K562 (cell line): ENCODE data around the gene RNF6. TPM values are rescaled to one million over a fixed set of nuclear protein-coding genes. Genes with fewer than 3 reads are reported as not detected.

ENCODE experiments used
- BRD9 ChIP-seq: fragments of 450-650 bp; IDR thresholded peaks from 2 replicates; pipeline ENCODE4 v1.6.1; 2018; ENCODE audit warnings: low read depth; ENCODE audit not compliant: partially characterized antibody
- C11orf30 ChIP-seq: fragments of 450-650 bp; IDR thresholded peaks from 2 replicates; pipeline ENCODE4 v1.6.1; 2016; ENCODE audit warnings: low read depth, mild to moderate bottlenecking
- CBFA2T3 ChIP-seq: fragments of 450-650 bp; IDR thresholded peaks from 2 replicates; pipeline ENCODE4 v1.6.1; 2017
- ILK ChIP-seq: fragments of 450-650 bp; IDR thresholded peaks from 2 replicates; pipeline ENCODE4 v1.6.1; 2016; ENCODE audit warnings: missing genetic modification characterization, low read depth, mild to moderate bottlenecking, missing compliant biosample characterization, moderate library complexity, borderline replicate concordance
- MYC ChIP-seq, 2 experiments: fragments of 250-450 bp in 1 of 2; sonication (Bioruptor Pico) in 1 of 2; IDR thresholded peaks; 2 replicates each; pipeline versions ENCODE4 v1.5.1 to v1.6.1; 2012 to 2021; ENCODE audit warnings: low read depth in 2 of 2, borderline replicate concordance in 1 of 2, improper control_type of control experiment in 1 of 2, low read length in 1 of 2, mild to moderate bottlenecking in 1 of 2, moderate library complexity in 1 of 2
- NFE2L1 ChIP-seq: fragments of 450-650 bp; IDR thresholded peaks from 2 replicates; pipeline ENCODE4 v1.6.1; 2016; ENCODE audit warnings: missing genetic modification characterization, low read depth, mild to moderate bottlenecking, missing compliant biosample characterization, moderate library complexity, borderline replicate concordance
- NR2C1 ChIP-seq, 2 experiments: fragments of 450-650 bp; IDR thresholded peaks; 2 replicates each; pipeline ENCODE4 v1.6.1; 2017; ENCODE audit warnings: mild to moderate bottlenecking in 2 of 2, antibody characterized with exemption in 1 of 2, inconsistent platforms in 1 of 2, missing compliant biosample characterization in 1 of 2, missing genetic modification characterization in 1 of 2
- PHF20 ChIP-seq: fragments of 450-650 bp; IDR thresholded peaks from 2 replicates; pipeline ENCODE4 v1.6.1; 2018; ENCODE audit not compliant: partially characterized antibody
- polyA plus RNA-seq, 8 experiments: library from polyadenylated mRNA; depleted of rRNA in 4 of 8; stranded (reverse) in 5 of 8; unstranded in 3 of 8; fragments of >200 nt; fragmentation: Nextera tagmentation in 2 of 8; fragmentation: Illumina TruSeq in 1 of 8; extraction: Ambion mirVana in 2 of 8; extraction: Trizol in 1 of 8; gene quantifications; 2 replicates each; pipeline versions ENCODE4 v1.2.1 to v1.2.3, GENCODE V29; 2011 to 2014; ENCODE audit warnings: inconsistent platforms in 1 of 8, missing spikeins in 1 of 8
- total RNA-seq, 7 experiments: library from RNA; depleted of rRNA in 6 of 7; stranded (reverse); fragments of >200 nt in 6 of 7; fragmentation: Illumina TruSeq in 2 of 7; extraction: Trizol in 2 of 7; gene quantifications; 2 replicates each; pipeline versions ENCODE4 v1.2.1 to v1.2.3, GENCODE V29; 2011 to 2021; ENCODE audit warnings: low replicate concordance in 1 of 7
- TF ChIP-seq, protein P1 (sequence below): fragments of 450-650 bp; IDR thresholded peaks from 2 replicates; pipeline ENCODE4 v1.6.1; 2016; ENCODE audit warnings: mild to moderate bottlenecking, moderate library complexity
- TF ChIP-seq, protein P2 (sequence below): IDR thresholded peaks from 2 replicates; pipeline ENCODE4 v1.6.1; 2014; ENCODE audit warnings: antibody characterized with exemption
- TF ChIP-seq, protein P3 (sequence below), 2 experiments: IDR thresholded peaks in 1 of 2; conservative IDR thresholded peaks in 1 of 2; 2 replicates each; pipeline ENCODE4 v1.6.1; 2016; ENCODE audit warnings: low read depth in 2 of 2, mild to moderate bottlenecking in 1 of 2, missing compliant biosample characterization in 1 of 2, missing genetic modification characterization in 1 of 2, moderate library complexity in 1 of 2

RNF6 gene
- total and polyA plus RNA-seq, 9 of the 15 experiments (the other 6 are each of a cell fraction or from before 2014, with no cell fraction given) = 12.0 to 31.4 (median 22.3) TPM

DNA sequence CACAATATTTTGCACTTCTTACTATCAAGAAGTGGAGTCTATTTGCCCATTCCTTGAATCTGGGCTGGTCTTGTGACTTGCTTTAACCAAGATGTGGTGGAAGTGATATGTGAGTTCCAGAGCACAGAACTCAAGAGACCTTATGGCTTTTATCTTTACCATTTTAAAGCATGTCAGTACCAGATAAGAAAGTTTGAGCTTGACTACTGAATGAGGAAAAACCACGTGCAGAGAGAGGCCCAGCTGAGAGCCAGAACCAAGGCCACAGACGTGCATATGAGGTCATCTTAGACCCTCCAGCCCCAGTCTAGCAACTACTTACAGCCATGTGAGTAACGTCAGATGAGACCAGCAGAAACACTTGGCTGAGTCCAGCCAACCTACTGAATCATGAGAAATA is 25.5 kb upstream of the RNF6 start (continued):
- TF ChIP-seq, protein P1, sequence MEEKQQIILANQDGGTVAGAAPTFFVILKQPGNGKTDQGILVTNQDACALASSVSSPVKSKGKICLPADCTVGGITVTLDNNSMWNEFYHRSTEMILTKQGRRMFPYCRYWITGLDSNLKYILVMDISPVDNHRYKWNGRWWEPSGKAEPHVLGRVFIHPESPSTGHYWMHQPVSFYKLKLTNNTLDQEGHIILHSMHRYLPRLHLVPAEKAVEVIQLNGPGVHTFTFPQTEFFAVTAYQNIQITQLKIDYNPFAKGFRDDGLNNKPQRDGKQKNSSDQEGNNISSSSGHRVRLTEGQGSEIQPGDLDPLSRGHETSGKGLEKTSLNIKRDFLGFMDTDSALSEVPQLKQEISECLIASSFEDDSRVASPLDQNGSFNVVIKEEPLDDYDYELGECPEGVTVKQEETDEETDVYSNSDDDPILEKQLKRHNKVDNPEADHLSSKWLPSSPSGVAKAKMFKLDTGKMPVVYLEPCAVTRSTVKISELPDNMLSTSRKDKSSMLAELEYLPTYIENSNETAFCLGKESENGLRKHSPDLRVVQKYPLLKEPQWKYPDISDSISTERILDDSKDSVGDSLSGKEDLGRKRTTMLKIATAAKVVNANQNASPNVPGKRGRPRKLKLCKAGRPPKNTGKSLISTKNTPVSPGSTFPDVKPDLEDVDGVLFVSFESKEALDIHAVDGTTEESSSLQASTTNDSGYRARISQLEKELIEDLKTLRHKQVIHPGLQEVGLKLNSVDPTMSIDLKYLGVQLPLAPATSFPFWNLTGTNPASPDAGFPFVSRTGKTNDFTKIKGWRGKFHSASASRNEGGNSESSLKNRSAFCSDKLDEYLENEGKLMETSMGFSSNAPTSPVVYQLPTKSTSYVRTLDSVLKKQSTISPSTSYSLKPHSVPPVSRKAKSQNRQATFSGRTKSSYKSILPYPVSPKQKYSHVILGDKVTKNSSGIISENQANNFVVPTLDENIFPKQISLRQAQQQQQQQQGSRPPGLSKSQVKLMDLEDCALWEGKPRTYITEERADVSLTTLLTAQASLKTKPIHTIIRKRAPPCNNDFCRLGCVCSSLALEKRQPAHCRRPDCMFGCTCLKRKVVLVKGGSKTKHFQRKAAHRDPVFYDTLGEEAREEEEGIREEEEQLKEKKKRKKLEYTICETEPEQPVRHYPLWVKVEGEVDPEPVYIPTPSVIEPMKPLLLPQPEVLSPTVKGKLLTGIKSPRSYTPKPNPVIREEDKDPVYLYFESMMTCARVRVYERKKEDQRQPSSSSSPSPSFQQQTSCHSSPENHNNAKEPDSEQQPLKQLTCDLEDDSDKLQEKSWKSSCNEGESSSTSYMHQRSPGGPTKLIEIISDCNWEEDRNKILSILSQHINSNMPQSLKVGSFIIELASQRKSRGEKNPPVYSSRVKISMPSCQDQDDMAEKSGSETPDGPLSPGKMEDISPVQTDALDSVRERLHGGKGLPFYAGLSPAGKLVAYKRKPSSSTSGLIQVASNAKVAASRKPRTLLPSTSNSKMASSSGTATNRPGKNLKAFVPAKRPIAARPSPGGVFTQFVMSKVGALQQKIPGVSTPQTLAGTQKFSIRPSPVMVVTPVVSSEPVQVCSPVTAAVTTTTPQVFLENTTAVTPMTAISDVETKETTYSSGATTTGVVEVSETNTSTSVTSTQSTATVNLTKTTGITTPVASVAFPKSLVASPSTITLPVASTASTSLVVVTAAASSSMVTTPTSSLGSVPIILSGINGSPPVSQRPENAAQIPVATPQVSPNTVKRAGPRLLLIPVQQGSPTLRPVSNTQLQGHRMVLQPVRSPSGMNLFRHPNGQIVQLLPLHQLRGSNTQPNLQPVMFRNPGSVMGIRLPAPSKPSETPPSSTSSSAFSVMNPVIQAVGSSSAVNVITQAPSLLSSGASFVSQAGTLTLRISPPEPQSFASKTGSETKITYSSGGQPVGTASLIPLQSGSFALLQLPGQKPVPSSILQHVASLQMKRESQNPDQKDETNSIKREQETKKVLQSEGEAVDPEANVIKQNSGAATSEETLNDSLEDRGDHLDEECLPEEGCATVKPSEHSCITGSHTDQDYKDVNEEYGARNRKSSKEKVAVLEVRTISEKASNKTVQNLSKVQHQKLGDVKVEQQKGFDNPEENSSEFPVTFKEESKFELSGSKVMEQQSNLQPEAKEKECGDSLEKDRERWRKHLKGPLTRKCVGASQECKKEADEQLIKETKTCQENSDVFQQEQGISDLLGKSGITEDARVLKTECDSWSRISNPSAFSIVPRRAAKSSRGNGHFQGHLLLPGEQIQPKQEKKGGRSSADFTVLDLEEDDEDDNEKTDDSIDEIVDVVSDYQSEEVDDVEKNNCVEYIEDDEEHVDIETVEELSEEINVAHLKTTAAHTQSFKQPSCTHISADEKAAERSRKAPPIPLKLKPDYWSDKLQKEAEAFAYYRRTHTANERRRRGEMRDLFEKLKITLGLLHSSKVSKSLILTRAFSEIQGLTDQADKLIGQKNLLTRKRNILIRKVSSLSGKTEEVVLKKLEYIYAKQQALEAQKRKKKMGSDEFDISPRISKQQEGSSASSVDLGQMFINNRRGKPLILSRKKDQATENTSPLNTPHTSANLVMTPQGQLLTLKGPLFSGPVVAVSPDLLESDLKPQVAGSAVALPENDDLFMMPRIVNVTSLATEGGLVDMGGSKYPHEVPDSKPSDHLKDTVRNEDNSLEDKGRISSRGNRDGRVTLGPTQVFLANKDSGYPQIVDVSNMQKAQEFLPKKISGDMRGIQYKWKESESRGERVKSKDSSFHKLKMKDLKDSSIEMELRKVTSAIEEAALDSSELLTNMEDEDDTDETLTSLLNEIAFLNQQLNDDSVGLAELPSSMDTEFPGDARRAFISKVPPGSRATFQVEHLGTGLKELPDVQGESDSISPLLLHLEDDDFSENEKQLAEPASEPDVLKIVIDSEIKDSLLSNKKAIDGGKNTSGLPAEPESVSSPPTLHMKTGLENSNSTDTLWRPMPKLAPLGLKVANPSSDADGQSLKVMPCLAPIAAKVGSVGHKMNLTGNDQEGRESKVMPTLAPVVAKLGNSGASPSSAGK = peak; percentile 76
- TF ChIP-seq PHF20 (no peak), BRD9 (no peak), CBFA2T3 (peak; percentile 95), NFE2L1 (tag) (no peak), NR2C1 (IDR thresholded peaks at IDR 0.05) (no peak), NR2C1 (tag; IDR thresholded peaks at IDR 0.05) (0 out of 2 replicates have a peak, but pooled peaks have one; percentile 22), C11orf30 (no peak), MYC (IDR thresholded peaks at IDR 0.05; ENCODE audit: low read depth, low read length) (peak; percentile 90), MYC (CRISPR knock-in tag; IDR thresholded peaks at IDR 0.05; ENCODE audit: borderline replicate concordance, low read depth) (no peak), ILK (tag) (no peak)
- TF ChIP-seq, protein P2, sequence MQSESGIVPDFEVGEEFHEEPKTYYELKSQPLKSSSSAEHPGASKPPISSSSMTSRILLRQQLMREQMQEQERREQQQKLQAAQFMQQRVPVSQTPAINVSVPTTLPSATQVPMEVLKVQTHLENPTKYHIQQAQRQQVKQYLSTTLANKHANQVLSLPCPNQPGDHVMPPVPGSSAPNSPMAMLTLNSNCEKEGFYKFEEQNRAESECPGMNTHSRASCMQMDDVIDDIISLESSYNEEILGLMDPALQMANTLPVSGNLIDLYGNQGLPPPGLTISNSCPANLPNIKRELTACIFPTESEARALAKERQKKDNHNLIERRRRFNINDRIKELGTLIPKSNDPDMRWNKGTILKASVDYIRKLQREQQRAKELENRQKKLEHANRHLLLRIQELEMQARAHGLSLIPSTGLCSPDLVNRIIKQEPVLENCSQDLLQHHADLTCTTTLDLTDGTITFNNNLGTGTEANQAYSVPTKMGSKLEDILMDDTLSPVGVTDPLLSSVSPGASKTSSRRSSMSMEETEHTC = peak; percentile 82
- TF ChIP-seq, protein P3, sequence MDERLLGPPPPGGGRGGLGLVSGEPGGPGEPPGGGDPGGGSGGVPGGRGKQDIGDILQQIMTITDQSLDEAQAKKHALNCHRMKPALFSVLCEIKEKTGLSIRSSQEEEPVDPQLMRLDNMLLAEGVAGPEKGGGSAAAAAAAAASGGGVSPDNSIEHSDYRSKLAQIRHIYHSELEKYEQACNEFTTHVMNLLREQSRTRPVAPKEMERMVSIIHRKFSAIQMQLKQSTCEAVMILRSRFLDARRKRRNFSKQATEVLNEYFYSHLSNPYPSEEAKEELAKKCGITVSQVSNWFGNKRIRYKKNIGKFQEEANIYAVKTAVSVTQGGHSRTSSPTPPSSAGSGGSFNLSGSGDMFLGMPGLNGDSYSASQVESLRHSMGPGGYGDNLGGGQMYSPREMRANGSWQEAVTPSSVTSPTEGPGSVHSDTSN (CRISPR knock-in tag; IDR thresholded peaks at IDR 0.05; ENCODE audit: low read depth) = no peak
- TF ChIP-seq, protein P3 (tag; conservative IDR thresholded peaks at IDR 0.05; ENCODE audit: low read depth) = 0 out of 2 replicates have a peak, but pooled peaks have one; percentile 46
